ENCODE data around the gene P3H3.

The P3H3 gene

GRCh38 chr12:6809056-6809455 is 19.2 kb upstream of the P3H3 start:
- no peak for TF ChIP-seq CTCF (conservative IDR thresholded peaks at IDR 0.05; ENCODE audit: low read length)
- no peak overlapping the region for H3K4me3 ChIP-seq (ENCODE audit: low read length)
- DNase-seq (ENCODE audit: low read depth), result no peak

DNA sequence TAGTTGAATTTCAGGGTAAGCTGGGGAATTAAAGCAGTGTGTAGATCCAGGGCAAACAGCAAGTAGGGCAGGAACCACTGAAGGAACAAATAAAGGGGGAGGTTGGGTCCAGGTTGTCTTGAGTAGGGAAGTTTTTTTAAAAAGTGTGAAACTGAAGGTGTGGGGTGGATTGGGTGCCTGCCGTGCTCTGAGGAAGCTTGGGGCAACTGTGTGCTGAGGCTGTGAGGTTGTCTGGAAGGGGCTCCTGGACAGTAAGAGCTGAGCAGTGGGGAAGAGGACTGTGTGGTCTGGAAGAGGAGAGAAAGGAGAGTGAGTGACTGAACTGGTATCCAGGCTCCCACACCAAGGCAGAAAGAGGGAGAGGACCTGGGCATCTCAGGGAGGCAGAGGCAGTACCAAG is 17.4 kb upstream of the P3H3 start:
- H3K4me3 ChIP-seq (ENCODE audit: low read length), result no peak overlapping the region
- DNase-seq (ENCODE audit: low read depth), result no peak
- no peak for TF ChIP-seq CTCF (conservative IDR thresholded peaks at IDR 0.05; ENCODE audit: low read length)

DNA sequence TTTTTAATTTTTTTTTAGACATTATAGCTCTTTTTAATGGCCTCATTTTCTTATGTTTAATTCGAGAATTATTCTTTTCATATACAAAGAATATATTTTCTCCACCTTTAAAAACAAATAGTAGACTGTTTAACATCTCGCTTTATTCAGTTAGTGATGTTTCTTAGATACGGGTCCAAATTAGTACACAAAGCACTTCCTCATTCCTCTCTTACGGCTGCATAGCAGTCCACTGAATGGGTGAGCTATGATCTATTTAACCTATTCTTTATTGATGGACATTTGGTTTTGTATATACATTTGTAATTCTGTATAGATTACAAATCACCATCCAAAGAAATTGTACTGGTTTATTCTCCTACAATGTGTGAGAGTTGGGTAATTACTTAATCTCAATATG is 14.8 kb upstream of the P3H3 start:
- no peak for DNase-seq (ENCODE audit: low read depth)
- TF ChIP-seq CTCF (conservative IDR thresholded peaks at IDR 0.05; ENCODE audit: low read length), result no peak
- no peak overlapping the region for H3K4me3 ChIP-seq (ENCODE audit: low read length)

GRCh38 chr12:6816598-6816997 is 11.6 kb upstream of the P3H3 start:
- DNase-seq (ENCODE audit: low read depth), result no peak
- no peak for TF ChIP-seq CTCF (conservative IDR thresholded peaks at IDR 0.05; ENCODE audit: low read length)
- H3K4me3 ChIP-seq (ENCODE audit: low read length), result no peak overlapping the region

DNA sequence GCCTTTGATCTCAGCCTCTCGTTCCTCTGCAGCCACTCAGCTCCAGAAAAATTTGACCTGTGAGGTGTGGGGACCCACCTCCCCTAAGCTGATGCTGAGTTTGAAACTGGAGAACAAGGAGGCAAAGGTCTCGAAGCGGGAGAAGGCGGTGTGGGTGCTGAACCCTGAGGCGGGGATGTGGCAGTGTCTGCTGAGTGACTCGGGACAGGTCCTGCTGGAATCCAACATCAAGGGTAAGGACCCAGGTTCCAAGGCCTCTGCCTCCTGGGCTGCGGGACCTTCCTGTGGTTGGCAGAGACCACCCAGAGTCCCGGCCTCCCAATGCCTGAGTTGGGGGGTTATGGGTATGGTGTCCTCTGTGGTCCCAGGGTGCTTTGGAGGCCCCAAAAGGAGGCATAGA is 11.1 kb upstream of the P3H3 start:
- no peak overlapping the region for H3K4me3 ChIP-seq (ENCODE audit: low read length)
- no peak for TF ChIP-seq CTCF (conservative IDR thresholded peaks at IDR 0.05; ENCODE audit: low read length)
- DNase-seq (ENCODE audit: low read depth), result no peak

DNA sequence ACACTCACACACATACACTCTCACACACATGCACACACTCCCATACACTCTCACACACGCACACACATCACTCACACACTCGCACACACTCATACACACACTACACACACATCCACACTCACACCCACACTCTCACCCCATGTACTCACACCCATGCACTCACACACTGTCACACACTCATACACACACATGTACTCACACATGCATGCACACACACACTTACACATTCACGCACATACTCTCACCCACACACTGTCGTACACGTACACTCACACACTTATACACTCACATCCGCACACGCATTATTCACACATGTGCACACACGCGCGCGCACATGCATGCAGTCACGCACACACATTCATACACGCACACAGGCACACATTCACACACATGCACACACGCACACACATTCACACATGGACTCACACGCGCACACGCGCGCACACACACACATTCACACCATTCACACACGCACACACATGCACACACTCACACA is 10.5 kb upstream of the P3H3 start:
- no peak overlapping the region for H3K4me3 ChIP-seq (ENCODE audit: low read length)
- no peak for DNase-seq (ENCODE audit: low read depth)
- TF ChIP-seq CTCF (conservative IDR thresholded peaks at IDR 0.05; ENCODE audit: low read length), result no peak

- no peak for TF ChIP-seq CTCF (conservative IDR thresholded peaks at IDR 0.05; ENCODE audit: low read length)
- no peak overlapping the region for H3K4me3 ChIP-seq (ENCODE audit: low read length)
- DNase-seq (ENCODE audit: low read depth), result no peak
Measured at GRCh38 chr12:6818222-6818621, 10.0 kb upstream of the P3H3 start.
